Lower leg skin (tissue), 4 donors: Measurements from ENCODE around the gene MLH1. TPM values are rescaled to one million over a fixed set of nuclear protein-coding genes. Genes with fewer than 3 reads are reported as not detected.
"Not testable (repeated sequence)": the region's sequence is repeated elsewhere in the genome, so short reads cannot be mapped to it uniquely, and the experiment has no call there.

Source experiments
- DNase-seq, 2 donors: peaks; one replicate each; pipeline ENCODE4 v3.0.0-alpha.2; 2019; ENCODE audit warnings: low spot score in 2 of 2
- H3K4me3 ChIP-seq: fragments of 200-600 bp; sonication (generic); 2 replicates; pipeline ENCODE4 v1.5.1; 2017; ENCODE audit warnings: mild to moderate bottlenecking, low read depth; ENCODE audit not compliant: poor library complexity, severe bottlenecking
- CTCF ChIP-seq, 3 donors: fragments of 450-650 bp; IDR thresholded peaks; one replicate each; pipeline ENCODE4 v1.5.1; 2016; ENCODE audit warnings: antibody characterized with exemption in 3 of 3, mild to moderate bottlenecking in 3 of 3, moderate library complexity in 2 of 3
- POLR2A ChIP-seq, 2 donors: fragments of 450-650 bp; IDR thresholded peaks; one replicate each; pipeline ENCODE4 v1.6.1; 2016 to 2017; ENCODE audit warnings: antibody characterized with exemption in 2 of 2, mild to moderate bottlenecking in 1 of 2, moderate library complexity in 1 of 2
- WGBS, 2 donors: methylation state at CpG; one replicate each; pipeline ENCODE4 v1.1.5; 2018; 5-methylcytosine and 5-hydroxymethylcytosine counted together
- intact Hi-C: fragments of 100-400 bp; cut with DNase I; formaldehyde crosslinking; loops from one replicate; pipeline ENCODE4 v1.15.0; 2023; ENCODE audit warnings: low total_unique reads
- total RNA-seq, 4 donors: library from RNA; depleted of rRNA; stranded (reverse); fragments of >200 nt; gene quantifications; one replicate each; pipeline ENCODE4 v1.1.0, GENCODE V29; 2016

MLH1 gene
- total RNA-seq, 4 donors from 2014 or later: 16.6 to 26.5 (median 20.8) TPM

- DNase-seq: no peak
- 91 to 95% methylated on average over 2 of the region's 2 CpGs for WGBS, 2 donors
Measured at GRCh38 chr3:37053753-37054152, 60.4 kb downstream of the MLH1 start.

GRCh38 chr3:37054370-37054769 is 61.1 kb downstream of the MLH1 start:
- WGBS, 2 donors: 43 to 44% methylated on average over 3 of the region's 3 CpGs
- no peak for DNase-seq
- intact Hi-C loops: no loop called here
- no peak for TF ChIP-seq POLR2A (IDR thresholded peaks at IDR 0.05)
- no peak for TF ChIP-seq CTCF (IDR thresholded peaks at IDR 0.05)
- no peak overlapping the region for H3K4me3 ChIP-seq

More at GRCh38 chr3:37053753-37054152, 60.4 kb downstream of the MLH1 start:
- TF ChIP-seq POLR2A (IDR thresholded peaks at IDR 0.05) (no peak), CTCF (IDR thresholded peaks at IDR 0.05) (no peak)
- intact Hi-C loops: no loop called here
- H3K4me3 ChIP-seq: no peak overlapping the region

GRCh38 chr3:37055077-37055476 is 61.8 kb downstream of the MLH1 start:
- DNase-seq, H3K4me3 ChIP-seq, intact Hi-C loops: not testable (repeated sequence)
- 86 to 88% methylated on average over 8 of the region's 8 CpGs for WGBS, 2 donors

GRCh38 chr3:37056826-37057225 is 63.5 kb downstream of the MLH1 start:
- no peak for TF ChIP-seq POLR2A (IDR thresholded peaks at IDR 0.05)
- no peak for TF ChIP-seq CTCF (IDR thresholded peaks at IDR 0.05)
- no peak for DNase-seq
- intact Hi-C loops: no loop called here
- H3K4me3 ChIP-seq: no peak overlapping the region

GRCh38 chr3:37058117-37058516 is 64.8 kb downstream of the MLH1 start:
- 94 to 97% methylated on average over 5 of the region's 5 CpGs for WGBS, 2 donors
- no peak for TF ChIP-seq CTCF (IDR thresholded peaks at IDR 0.05)
- TF ChIP-seq POLR2A (IDR thresholded peaks at IDR 0.05): no peak
- no peak overlapping the region for H3K4me3 ChIP-seq
- no peak for DNase-seq
- intact Hi-C loops: no loop called here

GRCh38 chr3:37064747-37065146 is 71.4 kb downstream of the MLH1 start:
- DNase-seq: no peak
- no peak for TF ChIP-seq POLR2A (IDR thresholded peaks at IDR 0.05)
- no peak for TF ChIP-seq CTCF (IDR thresholded peaks at IDR 0.05)
- 94 to 97% methylated on average over 3 of the region's 3 CpGs for WGBS, 2 donors
- H3K4me3 ChIP-seq: no peak overlapping the region
- intact Hi-C loops: no loop called here
